ENCODE results near the gene PLOD2.

DNA sequence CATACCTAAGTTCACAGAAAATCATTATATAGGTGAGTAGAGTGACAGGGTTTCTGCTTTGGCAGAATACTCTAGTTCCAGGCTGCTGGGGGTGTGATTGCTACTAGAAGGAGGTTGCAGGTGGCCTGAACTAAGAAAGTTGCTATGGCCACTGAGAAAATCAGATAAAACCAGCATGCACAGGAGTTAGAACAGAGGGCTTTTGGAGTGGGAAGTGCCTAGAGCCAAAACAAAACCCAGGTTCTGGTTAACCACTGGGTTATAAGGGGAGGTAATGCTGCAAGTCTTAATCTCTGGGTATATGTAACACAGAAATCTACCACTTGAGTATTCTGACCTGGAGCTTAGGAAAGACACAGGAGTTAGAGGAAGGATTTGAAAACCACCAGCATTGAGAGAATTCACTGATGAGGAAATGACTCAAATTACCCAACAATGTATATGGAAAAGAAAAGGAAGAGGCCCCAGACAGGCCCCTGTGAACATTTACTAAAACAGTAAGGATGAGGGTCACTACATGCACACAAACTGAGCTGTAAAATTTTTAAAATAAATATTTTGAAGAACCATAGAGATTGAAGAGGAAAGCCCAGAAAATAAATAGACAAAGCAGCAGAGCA, 60.0 kb downstream of the PLOD2 start:
- TF ChIP-seq EZH2 (IDR thresholded peaks at IDR 0.05; ENCODE audit: low read length): no peak
- TF ChIP-seq CTCF (optimal IDR thresholded peaks at IDR 0.05 in 1 of 3, IDR thresholded peaks at IDR 0.05 in 1 of 3, conservative IDR thresholded peaks at IDR 0.05 in 1 of 3; ENCODE audit: extremely low read depth in 1 of 3, insufficient read depth in 2 of 3, low read length in 3 of 3): no peak
